ENCODE measurements around the gene MYH16.

DNA sequence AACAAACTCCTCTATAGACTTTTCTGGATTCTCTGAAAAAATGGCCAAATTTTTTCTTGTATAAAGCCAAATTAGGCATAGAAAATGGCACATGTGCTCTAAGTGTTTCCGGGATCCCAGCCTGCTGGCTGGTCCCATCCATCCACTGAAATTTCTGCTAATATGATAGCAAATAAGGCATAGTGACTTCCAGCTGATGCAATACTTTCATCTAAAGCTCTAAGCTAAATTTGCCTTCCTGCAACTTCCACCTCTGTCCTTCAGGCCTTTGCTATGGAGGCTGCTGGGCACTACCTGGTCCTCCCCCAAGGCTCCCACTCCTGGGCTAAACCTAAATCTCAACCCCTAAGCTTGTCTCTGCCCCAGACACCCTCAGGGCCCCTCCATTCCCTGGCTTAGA is 20.5 kb downstream of the MYH16 start:
- TF ChIP-seq, protein P1, sequence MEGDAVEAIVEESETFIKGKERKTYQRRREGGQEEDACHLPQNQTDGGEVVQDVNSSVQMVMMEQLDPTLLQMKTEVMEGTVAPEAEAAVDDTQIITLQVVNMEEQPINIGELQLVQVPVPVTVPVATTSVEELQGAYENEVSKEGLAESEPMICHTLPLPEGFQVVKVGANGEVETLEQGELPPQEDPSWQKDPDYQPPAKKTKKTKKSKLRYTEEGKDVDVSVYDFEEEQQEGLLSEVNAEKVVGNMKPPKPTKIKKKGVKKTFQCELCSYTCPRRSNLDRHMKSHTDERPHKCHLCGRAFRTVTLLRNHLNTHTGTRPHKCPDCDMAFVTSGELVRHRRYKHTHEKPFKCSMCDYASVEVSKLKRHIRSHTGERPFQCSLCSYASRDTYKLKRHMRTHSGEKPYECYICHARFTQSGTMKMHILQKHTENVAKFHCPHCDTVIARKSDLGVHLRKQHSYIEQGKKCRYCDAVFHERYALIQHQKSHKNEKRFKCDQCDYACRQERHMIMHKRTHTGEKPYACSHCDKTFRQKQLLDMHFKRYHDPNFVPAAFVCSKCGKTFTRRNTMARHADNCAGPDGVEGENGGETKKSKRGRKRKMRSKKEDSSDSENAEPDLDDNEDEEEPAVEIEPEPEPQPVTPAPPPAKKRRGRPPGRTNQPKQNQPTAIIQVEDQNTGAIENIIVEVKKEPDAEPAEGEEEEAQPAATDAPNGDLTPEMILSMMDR (IDR thresholded peaks at IDR 0.05; ENCODE audit: low read depth, low read length): no peak
- no peak for TF ChIP-seq POLR2A (IDR thresholded peaks at IDR 0.05; ENCODE audit: extremely low read depth, insufficient read length)
- TF ChIP-seq MYC (IDR thresholded peaks at IDR 0.05; ENCODE audit: low read depth, low read length): no peak
